BLaER1 (cell line): Measurements from ENCODE around the gene RAB23.

Experiments
- H3K27ac ChIP-seq: shearing (Covaris generic); formaldehyde crosslinking; 2 replicates; pipeline ENCODE4 v1.8.1; 2022
- H3K27me3 ChIP-seq: shearing (Covaris generic); formaldehyde crosslinking; 2 replicates; pipeline ENCODE4 v1.8.1; 2022
- H3K36me3 ChIP-seq: shearing (Covaris generic); formaldehyde crosslinking; 2 replicates; pipeline ENCODE4 v1.8.1; 2022
- H3K4me1 ChIP-seq: shearing (Covaris generic); formaldehyde crosslinking; 2 replicates; pipeline ENCODE4 v1.8.1; 2022
- H3K4me2 ChIP-seq: shearing (Covaris generic); formaldehyde crosslinking; 2 replicates; pipeline ENCODE4 v1.8.1; 2022
- H3K4me3 ChIP-seq: shearing (Covaris generic); formaldehyde crosslinking; 2 replicates; pipeline ENCODE4 v1.8.1; 2022
- H3K9ac ChIP-seq: shearing (Covaris generic); formaldehyde crosslinking; 2 replicates; pipeline ENCODE4 v1.8.1; 2022
- H3K9me3 ChIP-seq: shearing (Covaris generic); formaldehyde crosslinking; 2 replicates; pipeline ENCODE4 v1.8.1; 2022
- H4K20me1 ChIP-seq: shearing (Covaris generic); formaldehyde crosslinking; 2 replicates; pipeline ENCODE4 v1.8.1; 2022
- Cebpa-rat ChIP-seq: shearing (Covaris generic); IDR thresholded peaks from 2 replicates; pipeline ENCODE4 v1.8.1; 2022

RAB23 gene

GRCh38 chr6:57216235-57217101 lies 5.6 kb downstream of the RAB23 start:
- Histone ChIP-seq H3K27ac (no peak overlapping the region), H3K4me3 (no peak overlapping the region), H4K20me1 (no peaks in the 10 kb centered on the region), H3K4me2 (no peak overlapping the region), H3K36me3 (no peaks in the 10 kb centered on the region), H3K9me3 (0 out of 2 replicates have a peak, but pooled peaks cover 2% of the 10 kb centered on the region), H3K4me1 (peaks cover 19% of the 10 kb centered on the region), H3K27me3 (no peaks in the 10 kb centered on the region), H3K9ac (no peak overlapping the region)
- TF ChIP-seq Cebpa-rat: no peak

- peaks cover 13% of the 10 kb centered on the region; the same call in 1 of the 2 replicates for H3K4me1 ChIP-seq
These were observed 6.8 kb downstream of the RAB23 start for GRCh38 chr6:57215260-57215659.

GRCh38 chr6:57210060-57210459 lies 12.0 kb downstream of the RAB23 start:
- Histone ChIP-seq H3K27ac (no peak overlapping the region), H3K9ac (no peak overlapping the region), H3K36me3 (no peaks in the 10 kb centered on the region), H3K4me2 (no peak overlapping the region), H3K27me3 (no peaks in the 10 kb centered on the region), H3K4me3 (no peak overlapping the region), H4K20me1 (no peaks in the 10 kb centered on the region), H3K4me1 (peaks cover 13% of the 10 kb centered on the region; the same call in 1 of the 2 replicates), H3K9me3 (0 out of 2 replicates have a peak, but pooled peaks cover 2% of the 10 kb centered on the region)
- TF ChIP-seq Cebpa-rat: no peak

More at GRCh38 chr6:57215260-57215659, 6.8 kb downstream of the RAB23 start:
- Histone ChIP-seq H3K36me3 (no peaks in the 10 kb centered on the region), H4K20me1 (no peaks in the 10 kb centered on the region), H3K4me3 (no peak overlapping the region), H3K4me2 (no peak overlapping the region), H3K9me3 (0 out of 2 replicates have a peak, but pooled peaks cover 2% of the 10 kb centered on the region), H3K9ac (no peak overlapping the region), H3K27me3 (no peaks in the 10 kb centered on the region), H3K27ac (no peak overlapping the region)
- TF ChIP-seq Cebpa-rat: no peak

- Histone ChIP-seq H3K27ac (no peak overlapping the region), H3K27me3 (no peaks in the 10 kb centered on the region), H3K9me3 (no peaks in the 10 kb centered on the region), H3K36me3 (no peaks in the 10 kb centered on the region), H3K9ac (no peak overlapping the region), H4K20me1 (no peaks in the 10 kb centered on the region), H3K4me1 (peaks cover 9% of the 10 kb centered on the region; the same call in 1 of the 2 replicates), H3K4me3 (no peak overlapping the region), H3K4me2 (no peak overlapping the region)
- TF ChIP-seq Cebpa-rat: no peak
These were observed 13.1 kb downstream of the RAB23 start for GRCh38 chr6:57209030-57209429.

- Histone ChIP-seq H3K9me3 (no peaks in the 10 kb centered on the region), H3K4me1 (no peaks in the 10 kb centered on the region), H3K4me2 (no peak overlapping the region), H3K9ac (no peak overlapping the region), H4K20me1 (no peaks in the 10 kb centered on the region), H3K36me3 (no peaks in the 10 kb centered on the region), H3K27me3 (no peaks in the 10 kb centered on the region), H3K4me3 (no peak overlapping the region), H3K27ac (no peak overlapping the region)
- TF ChIP-seq Cebpa-rat: no peak
These were observed 14.2 kb downstream of the RAB23 start for GRCh38 chr6:57207872-57208271.

GRCh38 chr6:57207141-57207540 lies 15.0 kb downstream of the RAB23 start:
- H3K36me3 ChIP-seq: no peaks in the 10 kb centered on the region
- no peaks in the 10 kb centered on the region for H4K20me1 ChIP-seq
- TF ChIP-seq Cebpa-rat: no peak
- H3K9me3 ChIP-seq: no peaks in the 10 kb centered on the region
- no peaks in the 10 kb centered on the region for H3K4me1 ChIP-seq
- H3K27ac ChIP-seq: no peak overlapping the region
- no peak overlapping the region for H3K9ac ChIP-seq
- no peak overlapping the region for H3K4me3 ChIP-seq
- no peak overlapping the region for H3K4me2 ChIP-seq
- no peaks in the 10 kb centered on the region for H3K27me3 ChIP-seq

GRCh38 chr6:57205550-57206328 lies 16.4 kb downstream of the RAB23 start:
- H3K4me3 ChIP-seq: no peak overlapping the region
- H3K4me2 ChIP-seq: no peak overlapping the region
- no peak for TF ChIP-seq Cebpa-rat

GRCh38 chr6:57201718-57202117 lies 20.4 kb downstream of the RAB23 start:
- H3K4me3 ChIP-seq: no peak overlapping the region
- H4K20me1 ChIP-seq: no peaks in the 10 kb centered on the region
- H3K4me2 ChIP-seq: no peak overlapping the region
- H3K36me3 ChIP-seq: no peaks in the 10 kb centered on the region
- H3K27me3 ChIP-seq: no peaks in the 10 kb centered on the region
- H3K4me1 ChIP-seq: no peaks in the 10 kb centered on the region
- H3K9ac ChIP-seq: no peak overlapping the region
- no peaks in the 10 kb centered on the region for H3K9me3 ChIP-seq
- TF ChIP-seq Cebpa-rat: no peak
- H3K27ac ChIP-seq: no peak overlapping the region

More at GRCh38 chr6:57205550-57206328, 16.4 kb downstream of the RAB23 start:
- H3K9me3 ChIP-seq: no peaks in the 10 kb centered on the region
- H3K9ac ChIP-seq: no peak overlapping the region
- H3K27me3 ChIP-seq: no peaks in the 10 kb centered on the region
- no peaks in the 10 kb centered on the region for H4K20me1 ChIP-seq
- H3K36me3 ChIP-seq: no peaks in the 10 kb centered on the region
- no peak overlapping the region for H3K27ac ChIP-seq
- H3K4me1 ChIP-seq: no peaks in the 10 kb centered on the region

GRCh38 chr6:57198926-57199636 lies 23.0 kb downstream of the RAB23 start:
- Histone ChIP-seq H3K9ac (no peak overlapping the region), H3K4me2 (no peak overlapping the region), H3K27ac (no peak overlapping the region), H3K27me3 (no peaks in the 10 kb centered on the region), H3K9me3 (no peaks in the 10 kb centered on the region), H3K4me1 (no peaks in the 10 kb centered on the region), H3K36me3 (no peaks in the 10 kb centered on the region), H3K4me3 (no peak overlapping the region), H4K20me1 (no peaks in the 10 kb centered on the region)
- no peak for TF ChIP-seq Cebpa-rat
